Gastroesophageal sphincter (tissue), 4 donors: ENCODE data around the gene ALDH2. TPM values are rescaled to one million over a fixed set of nuclear protein-coding genes. Genes with fewer than 3 reads are reported as not detected.

Experiments
- ATAC-seq: fragments of 150-250 bp; one replicate; pipeline ENCODE4 v1.9.1; 2016; ENCODE audit warnings: mild to moderate bottlenecking, moderate library complexity
- H3K27ac ChIP-seq, 4 donors: fragments of 200-600 bp; sonication (generic) in 3 of 4; 1 replicate in 3 of 4; 2 replicates in 1 of 4; pipeline ENCODE4 v1.5.1; 2016 to 2019
- H3K27me3 ChIP-seq: fragments of 200-600 bp; sonication (generic); one replicate; pipeline ENCODE4 v1.5.1; 2019
- H3K36me3 ChIP-seq, 2 donors: fragments of 200-600 bp; sonication (generic); one replicate each; pipeline ENCODE4 v1.5.1; 2019; ENCODE audit warnings: control low read depth in 1 of 2
- H3K4me1 ChIP-seq, 3 donors: fragments of 200-600 bp; sonication (generic); 1 replicate in 2 of 3; 2 replicates in 1 of 3; pipeline ENCODE4 v1.5.1; 2016 to 2019; ENCODE audit warnings: control low read depth in 2 of 3
- H3K4me3 ChIP-seq, 2 donors: fragments of 200-600 bp; sonication (generic); one replicate each; pipeline ENCODE4 v1.5.1; 2019; ENCODE audit warnings: mild to moderate bottlenecking in 1 of 2, moderate library complexity in 1 of 2
- H3K9me3 ChIP-seq, 3 donors: fragments of 200-600 bp; sonication (generic); one replicate each; pipeline ENCODE4 v1.5.1; 2017 to 2019; ENCODE audit warnings: control low read depth in 2 of 3
- CTCF ChIP-seq, 4 experiments: fragments of 200-600 bp in 2 of 4; fragments of 450-650 bp in 2 of 4; sonication (generic) in 1 of 4; IDR thresholded peaks; one replicate each; pipeline ENCODE4 v1.5.1; 2017 to 2019; ENCODE audit warnings: antibody characterized with exemption in 4 of 4, mild to moderate bottlenecking in 2 of 4, moderate library complexity in 2 of 4
- EP300 ChIP-seq: sonication (generic); formaldehyde crosslinking; IDR thresholded peaks from one replicate; pipeline ENCODE4 v1.6.1; 2017; ENCODE audit warnings: antibody characterized with exemption, mild to moderate bottlenecking
- POLR2A ChIP-seq, 2 donors: fragments of 450-650 bp; IDR thresholded peaks; one replicate each; pipeline ENCODE4 v1.6.1; 2017; ENCODE audit warnings: antibody characterized with exemption in 2 of 2, mild to moderate bottlenecking in 2 of 2, moderate library complexity in 1 of 2
- POLR2AphosphoS5 ChIP-seq: sonication (generic); formaldehyde crosslinking; IDR thresholded peaks from one replicate; pipeline ENCODE4 v1.6.1; 2017; ENCODE audit warnings: antibody characterized with exemption
- WGBS, 2 donors: methylation state at CpG; one replicate each; pipeline ENCODE4 v1.1.5; 2018; ENCODE audit warnings: low coverage in 1 of 2; 5-methylcytosine and 5-hydroxymethylcytosine counted together
- small RNA-seq, 4 donors: library from RNA; depleted of rRNA; stranded (forward); fragments of <200 nt; gene quantifications; one replicate each; pipeline ENCODE3, GENCODE V24; 2016
- total RNA-seq, 4 donors: library from RNA; depleted of rRNA; stranded (reverse); fragments of >200 nt; gene quantifications; one replicate each; pipeline ENCODE4 v1.1.0, GENCODE V29; 2016

ALDH2 gene
- total RNA-seq, 4 donors from 2014 or later, result 197 to 245 (median 209) TPM

- H3K27ac ChIP-seq, result no peak overlapping the region
- no peak for ATAC-seq
- H3K4me1 ChIP-seq, result peaks cover 0 to 50% (median 16%) of the 10 kb centered on the region in 3 donors
- H3K36me3 ChIP-seq, result peaks cover 0 to 16% of the 10 kb centered on the region in 2 donors
- H3K9me3 ChIP-seq, result peaks cover 0 to 7% (median 0%) of the 10 kb centered on the region in 3 donors
- 60 to 62% methylated on average over 2 of the region's 2 CpGs for WGBS, 2 donors
- TF ChIP-seq EP300 (no peak), CTCF (IDR thresholded peaks at IDR 0.05) (no peak), POLR2A (IDR thresholded peaks at IDR 0.05) (no peak), POLR2AphosphoS5 (no peak)
- no peaks in the 10 kb centered on the region for H3K27me3 ChIP-seq
- no peak overlapping the region for H3K4me3 ChIP-seq
Measured at GRCh38 chr12:111846016-111846415, 79.3 kb downstream of the ALDH2 start.

GRCh38 chr12:111850526-111850925, 83.8 kb downstream of the ALDH2 start:
- no peak for ATAC-seq
- peaks cover 0 to 17% (median 0%) of the 10 kb centered on the region in 3 donors for H3K4me1 ChIP-seq
- H3K9me3 ChIP-seq, result peaks cover 0 to 7% (median 0%) of the 10 kb centered on the region in 3 donors
- TF ChIP-seq CTCF (IDR thresholded peaks at IDR 0.05) (no peak), POLR2A (IDR thresholded peaks at IDR 0.05) (no peak)
- H3K27ac ChIP-seq, result no peak overlapping the region
- no peaks in the 10 kb centered on the region for H3K27me3 ChIP-seq
- peaks cover 0 to 22% of the 10 kb centered on the region in 2 donors for H3K36me3 ChIP-seq
- WGBS, 2 donors, result 91 to 100% methylated on average over 2 of the region's 2 CpGs
- H3K4me3 ChIP-seq, result no peak overlapping the region

GRCh38 chr12:111858186-111858585, 91.5 kb downstream of the ALDH2 start:
- Histone ChIP-seq H3K27ac (no peak overlapping the region), H3K27me3 (no peaks in the 10 kb centered on the region), H3K4me1 (no peaks in the 10 kb centered on the region), H3K9me3 (no peaks in the 10 kb centered on the region), H3K36me3 (no peaks in the 10 kb centered on the region), H3K4me3 (no peak overlapping the region)
- no peak for TF ChIP-seq CTCF (IDR thresholded peaks at IDR 0.05)
- TF ChIP-seq EP300, result no peak
- no peak for TF ChIP-seq POLR2A (IDR thresholded peaks at IDR 0.05)
- TF ChIP-seq POLR2AphosphoS5, result no peak
- no peak for ATAC-seq
- WGBS, 2 donors, result 93 to 100% methylated on average over 1 to 2 of the region's 2 CpGs

- TF ChIP-seq POLR2A (IDR thresholded peaks at IDR 0.05), result no peak
- TF ChIP-seq EP300, result no peak
- TF ChIP-seq POLR2AphosphoS5, result no peak
- no peak for TF ChIP-seq CTCF (IDR thresholded peaks at IDR 0.05)
- Histone ChIP-seq H3K36me3 (peaks cover 0 to under 1% of the 10 kb centered on the region in 2 donors), H3K4me1 (no peaks in the 10 kb centered on the region), H3K4me3 (no peak overlapping the region), H3K27ac (no peak overlapping the region), H3K9me3 (no peaks in the 10 kb centered on the region), H3K27me3 (no peaks in the 10 kb centered on the region)
- no peak for ATAC-seq
- WGBS, 2 donors, result 87 to 96% methylated on average over 7 of the region's 7 CpGs
Measured at GRCh38 chr12:111858778-111859177, 92.0 kb downstream of the ALDH2 start.

GRCh38 chr12:111864913-111865312, 98.2 kb downstream of the ALDH2 start:
- H3K4me1 ChIP-seq, result no peaks in the 10 kb centered on the region
- no peaks in the 10 kb centered on the region for H3K27me3 ChIP-seq
- H3K36me3 ChIP-seq, result peaks cover 0 to 54% of the 10 kb centered on the region in 2 donors
- WGBS, 2 donors, result 88 to 89% methylated on average over 1 of the region's 1 CpG
- H3K9me3 ChIP-seq, result no peaks in the 10 kb centered on the region
- no peak overlapping the region for H3K27ac ChIP-seq
- H3K4me3 ChIP-seq, result no peak overlapping the region
- TF ChIP-seq CTCF (IDR thresholded peaks at IDR 0.05) (no peak), POLR2A (IDR thresholded peaks at IDR 0.05) (no peak), EP300 (no peak), POLR2AphosphoS5 (no peak)
- no peak for ATAC-seq

Small RNA genes lying within 50 kb of the gene (small RNA-seq; reads per million reads assigned to genes)
- gene MIR6761, result 0.55 to 2.2 (median 1.1) reads per million in 4 donors

Other genes starting within 250 kb of the ALDH2 start
- gene ATXN2, start 167.6 kb upstream of the ALDH2 start, total RNA-seq, result 10 to 100 TPM; 40.9 to 93.4 (median 50.1) TPM
- 10 to 100 TPM; 21.7 to 26.5 (median 23.1) TPM for gene BRAP, start 81.0 kb upstream of the ALDH2 start, total RNA-seq
- 10 to 100 TPM in 3 of 4 donors, 1 to 10 TPM in 1; 7.5 to 26.5 (median 19.0) TPM for gene ACAD10, start 80.9 kb upstream of the ALDH2 start, total RNA-seq
- gene MAPKAPK5, start 75.3 kb downstream of the ALDH2 start, total RNA-seq, result 10 to 100 TPM; 40.7 to 70.4 (median 50.4) TPM
- gene TMEM116, start 246.2 kb downstream of the ALDH2 start, total RNA-seq, result 10 to 100 TPM in 1 of 4 donors, 1 to 10 TPM in 3; 6.4 to 11.4 (median 6.7) TPM
- gene ERP29, start 246.5 kb downstream of the ALDH2 start, total RNA-seq, result 100 to 1,000 TPM in 1 of 4 donors, 10 to 100 TPM in 3; 37.1 to 147 (median 38.1) TPM